Measurements from ENCODE around the gene PCBP3.

GRCh38 chr21:45640001-45640887 is 3.3 kb upstream of the PCBP3 start:
- TF ChIP-seq CTCF (IDR thresholded peaks at IDR 0.05; ENCODE audit: control extremely low read depth in 1 of 3, insufficient read depth in 1 of 3, low read depth in 1 of 3, low read length in 3 of 3): no peak
- no peak for TF ChIP-seq CREB1 (IDR thresholded peaks at IDR 0.05)
- no peak for TF ChIP-seq TBP (IDR thresholded peaks at IDR 0.05; ENCODE audit: low read depth, low read length)
- no peak for TF ChIP-seq USF2 (IDR thresholded peaks at IDR 0.05; ENCODE audit: low read length)
- TF ChIP-seq SUZ12 (IDR thresholded peaks at IDR 0.05; ENCODE audit: low read length): no peak
